GM18867 (cell line): ENCODE measurements around the gene ARL17A.
"Not testable (repeated sequence)": the region's sequence is repeated elsewhere in the genome, so short reads cannot be mapped to it uniquely, and the experiment has no call there.

ENCODE experiments used
- ATAC-seq: cut with Tn5 transposase; IDR thresholded peaks from one replicate; pipeline ENCODE4 v1.9.1; 2021; ENCODE audit warnings: mild to moderate bottlenecking, moderate library complexity; ENCODE audit not compliant: unreplicated experiment

Gene ARL17A

DNA sequence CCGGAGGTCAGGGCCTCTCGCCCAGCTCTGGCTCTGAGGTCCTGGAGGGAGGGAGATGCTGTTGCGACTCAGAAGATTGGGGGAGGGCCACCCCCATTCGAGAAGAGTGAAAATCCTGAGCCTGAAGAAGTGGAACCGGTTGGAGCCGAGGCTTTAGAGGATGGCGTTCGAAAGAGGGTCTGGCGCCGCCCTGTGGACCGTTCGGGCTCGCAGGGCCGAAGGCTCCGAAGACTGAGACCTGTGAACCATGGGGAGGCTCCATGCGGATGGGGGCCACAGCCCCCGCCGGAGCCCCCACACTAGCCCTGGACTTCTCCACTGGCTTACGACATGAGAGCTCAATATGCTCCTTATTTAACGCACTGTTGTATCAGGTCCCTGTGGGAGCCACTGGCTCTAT lies 20.3 kb downstream of the ARL17A start:
- not testable (repeated sequence) for ATAC-seq

- not testable (repeated sequence) for ATAC-seq
Measured at GRCh38 chr17:46548607-46549006, 30.9 kb downstream of the ARL17A start.

- ATAC-seq: not testable (repeated sequence)
Measured at GRCh38 chr17:46534716-46535115, 44.8 kb downstream of the ARL17A start.

DNA sequence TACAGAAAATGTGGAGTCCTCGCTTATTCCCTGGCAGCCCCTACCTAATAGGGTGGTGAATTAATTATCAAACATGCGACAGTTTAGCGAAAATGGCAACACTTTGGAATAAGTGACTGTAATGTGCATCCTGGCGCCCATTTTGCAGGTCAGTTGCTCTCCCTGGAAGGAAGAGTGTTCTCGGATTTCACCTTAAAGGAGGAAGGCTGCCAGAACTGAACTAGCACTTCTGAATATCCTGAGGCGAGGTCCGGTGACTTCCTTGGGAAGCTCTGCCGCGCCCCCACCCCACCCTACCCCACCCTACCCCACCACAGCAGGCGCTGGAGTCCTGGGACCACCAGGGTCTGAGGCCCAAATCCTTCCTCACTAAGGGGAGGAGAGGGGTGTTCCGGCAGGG lies 67.3 kb downstream of the ARL17A start, which contains the start of gene LRRC37A2:
TSS of gene LRRC37A2 (plus strand) at position 301 of the 400 bp plus-strand sequence. CDS start 245 bp downstream, outside the sequence.
- not testable (repeated sequence) for ATAC-seq

DNA sequence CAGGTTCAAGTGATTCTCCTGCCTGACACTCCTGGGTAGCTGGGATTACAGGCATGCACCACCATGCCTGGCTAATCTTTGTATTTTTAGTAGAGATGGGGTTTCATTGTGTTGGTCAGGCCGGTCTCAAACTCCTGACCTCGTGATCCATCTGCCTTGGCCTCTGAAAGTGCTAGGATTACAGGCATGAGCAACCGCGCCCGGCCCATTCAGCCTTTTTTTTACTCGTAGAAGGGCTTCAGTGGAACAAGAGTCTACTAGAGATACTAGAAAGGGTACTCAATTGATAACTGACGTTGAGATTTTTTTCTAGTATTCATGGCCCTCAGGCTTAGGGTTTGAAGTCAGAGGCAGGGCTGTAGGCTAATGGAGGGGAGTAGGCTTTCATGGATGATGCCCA lies 73.6 kb downstream of the ARL17A start:
- not testable (repeated sequence) for ATAC-seq

- not testable (repeated sequence) for ATAC-seq
Measured at GRCh38 chr17:46499437-46500139, 79.9 kb downstream of the ARL17A start.

DNA sequence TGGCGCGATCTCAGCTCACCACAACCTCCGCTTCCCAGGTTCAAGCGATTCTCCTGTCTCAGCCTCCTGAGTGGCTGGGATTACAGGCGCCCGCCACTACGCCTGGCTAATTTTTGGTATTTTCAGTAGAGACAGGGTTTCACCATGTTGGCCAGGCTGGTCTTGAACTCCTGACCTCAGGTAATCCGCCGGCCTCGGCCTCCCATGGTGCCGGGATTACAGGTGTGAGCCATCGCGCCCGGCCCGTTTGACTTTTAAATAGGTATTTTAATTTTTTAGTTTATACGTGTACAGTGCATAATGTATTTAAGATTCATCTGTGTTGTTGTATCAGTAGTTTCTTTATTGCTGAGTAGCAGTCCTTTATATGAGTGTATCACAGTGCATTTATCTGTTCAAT lies 87.5 kb downstream of the ARL17A start:
- ATAC-seq: not testable (repeated sequence)

- ATAC-seq: not testable (repeated sequence)
Measured at GRCh38 chr17:46481310-46481709, 98.2 kb downstream of the ARL17A start.

GRCh38 chr17:46478823-46479222 lies 100.7 kb downstream of the ARL17A start:
- ATAC-seq: not testable (repeated sequence)

GRCh38 chr17:46475583-46475982 lies 103.9 kb downstream of the ARL17A start:
- ATAC-seq: not testable (repeated sequence)

DNA sequence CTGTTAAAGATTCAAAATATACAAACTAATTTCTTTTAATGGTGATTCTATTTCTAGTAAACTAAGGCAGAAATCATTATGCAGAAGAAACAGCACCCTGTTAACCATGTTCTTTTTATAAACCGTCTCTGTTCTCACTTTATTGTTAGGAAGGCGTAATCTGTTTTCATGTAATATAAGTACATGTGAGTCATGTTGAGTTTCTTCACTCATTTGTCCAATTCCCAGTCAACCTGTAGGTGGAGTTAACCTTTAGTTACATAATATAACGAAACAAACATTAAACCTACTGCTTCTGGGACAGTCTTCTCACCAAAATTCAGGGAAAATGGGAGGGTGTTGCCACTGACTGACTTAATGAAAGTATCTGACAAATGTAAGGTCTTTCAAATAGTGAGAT lies 105.0 kb downstream of the ARL17A start:
- not testable (repeated sequence) for ATAC-seq

GRCh38 chr17:46467618-46468017 lies 111.9 kb downstream of the ARL17A start:
- ATAC-seq: not testable (repeated sequence)
